Activated CD8-positive, alpha-beta memory T cell treated with anti-CD3 and anti-CD28 coated beads, Interleukin-2, amount 50 U/mL, for 24 hours (primary cell): Measurements from ENCODE around the gene WDR41.
"Not testable (repeated sequence)": the region's sequence is repeated elsewhere in the genome, so short reads cannot be mapped to it uniquely, and the experiment has no call there.

Source experiments
- DNase-seq: peaks from one replicate; pipeline ENCODE4 v3.0.0-alpha.2; 2020; ENCODE audit errors: extremely low read depth

The WDR41 gene, protein sequence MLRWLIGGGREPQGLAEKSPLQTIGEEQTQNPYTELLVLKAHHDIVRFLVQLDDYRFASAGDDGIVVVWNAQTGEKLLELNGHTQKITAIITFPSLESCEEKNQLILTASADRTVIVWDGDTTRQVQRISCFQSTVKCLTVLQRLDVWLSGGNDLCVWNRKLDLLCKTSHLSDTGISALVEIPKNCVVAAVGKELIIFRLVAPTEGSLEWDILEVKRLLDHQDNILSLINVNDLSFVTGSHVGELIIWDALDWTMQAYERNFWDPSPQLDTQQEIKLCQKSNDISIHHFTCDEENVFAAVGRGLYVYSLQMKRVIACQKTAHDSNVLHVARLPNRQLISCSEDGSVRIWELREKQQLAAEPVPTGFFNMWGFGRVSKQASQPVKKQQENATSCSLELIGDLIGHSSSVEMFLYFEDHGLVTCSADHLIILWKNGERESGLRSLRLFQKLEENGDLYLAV

DNA sequence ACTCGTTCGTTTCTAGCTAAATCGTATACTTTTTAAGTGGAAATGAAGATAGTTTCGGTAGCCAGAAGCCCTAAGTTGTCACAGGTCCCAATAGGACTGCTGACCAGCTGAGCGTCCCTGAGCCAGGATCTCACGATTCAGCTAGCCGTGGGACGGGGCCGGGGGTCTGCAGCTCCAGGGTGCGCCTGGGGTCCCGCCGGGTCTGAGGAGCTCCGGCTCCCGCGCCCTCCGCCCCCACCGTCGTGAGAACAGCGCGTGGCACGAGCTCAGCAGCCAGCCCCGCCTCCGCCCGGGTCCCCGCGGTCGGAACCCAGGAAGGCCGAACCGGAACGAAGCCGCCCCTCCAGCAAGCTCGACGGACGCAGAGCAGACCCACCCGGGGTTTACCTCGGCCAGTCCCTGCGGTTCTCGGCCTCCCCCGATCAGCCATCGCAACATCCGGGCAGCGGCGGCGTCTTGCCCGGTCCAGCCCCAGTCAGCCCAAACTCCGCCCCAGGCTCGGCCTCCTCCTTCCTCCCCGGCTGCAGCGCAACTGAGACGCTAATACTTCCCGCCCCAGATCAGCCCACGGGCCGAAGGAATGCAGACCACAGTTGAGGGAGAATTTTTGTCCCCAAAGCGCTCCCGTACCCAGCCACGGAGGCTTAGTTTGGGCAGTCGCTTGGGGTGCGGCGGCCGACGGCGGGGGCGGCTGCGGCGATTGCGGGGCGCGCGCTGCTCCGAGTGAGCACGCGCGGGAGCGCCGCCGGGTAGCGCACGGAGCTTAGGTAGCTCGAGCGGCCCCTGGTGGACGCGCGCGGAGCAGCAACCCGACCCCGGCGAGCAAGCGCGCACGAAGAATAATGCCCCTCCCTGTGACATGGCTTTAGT is at the start of gene WDR41:
WDR41 (minus strand) TSS at position 534 of the 870 bp plus-strand sequence; CDS start at position 438, 96 bp downstream.
- DNase-seq: peak; percentile 62

DNA sequence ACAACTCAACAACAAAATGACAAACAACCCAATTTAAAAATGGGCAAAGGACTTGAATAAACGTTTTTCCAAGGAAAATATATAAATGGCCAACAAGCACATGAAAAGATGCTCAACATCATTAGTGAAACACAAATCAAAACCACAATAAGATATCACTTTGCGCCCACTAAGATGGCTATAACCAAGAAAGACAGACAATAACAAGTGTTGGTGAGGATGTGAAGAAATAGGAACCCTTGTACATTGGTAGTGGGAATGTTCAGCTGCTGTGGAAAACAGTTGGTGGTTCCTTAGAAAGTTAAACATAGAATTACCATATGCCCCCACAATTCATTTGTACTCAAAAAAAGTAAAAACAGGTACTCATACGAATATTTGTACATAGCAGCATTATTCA is 39.2 kb upstream of the WDR41 start:
- DNase-seq: no peak

DNA sequence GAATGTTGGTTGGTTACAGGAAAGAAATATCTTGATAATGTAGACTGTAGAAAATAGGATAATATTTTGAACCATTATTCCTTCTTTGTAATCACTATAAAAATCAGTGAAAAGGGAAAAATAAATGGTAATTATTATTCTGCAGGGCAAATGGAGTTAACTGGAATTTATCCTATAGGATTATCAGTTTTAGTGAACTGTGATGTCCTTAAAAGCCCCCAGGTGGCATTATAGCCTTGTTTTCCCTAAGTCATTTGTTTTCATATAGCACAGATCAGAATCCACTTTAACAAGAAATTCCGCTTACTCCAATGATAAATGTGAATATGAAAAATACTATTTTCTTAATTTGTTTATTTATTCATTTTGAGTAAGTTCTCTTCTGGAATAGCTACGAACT is 26.2 kb upstream of the WDR41 start:
- DNase-seq: no peak

DNA sequence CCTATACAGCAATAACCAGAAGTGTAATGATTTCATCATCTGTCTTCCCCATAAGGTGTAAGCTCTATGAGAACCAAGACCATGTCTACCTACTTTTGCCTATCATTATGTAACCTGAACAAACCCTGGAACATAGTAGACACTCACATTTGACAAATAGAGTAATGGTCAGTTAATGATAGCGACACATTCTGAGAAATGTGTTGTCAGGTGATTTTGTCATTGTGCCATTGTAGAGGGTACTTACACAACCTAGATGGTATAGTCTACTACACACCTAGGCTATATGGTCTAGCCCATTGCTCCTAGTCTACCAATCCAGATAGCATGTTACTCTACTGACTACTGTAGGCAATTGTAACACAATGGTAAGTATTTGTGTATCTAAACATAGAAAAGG is 22.3 kb upstream of the WDR41 start:
- no peak for DNase-seq

DNA sequence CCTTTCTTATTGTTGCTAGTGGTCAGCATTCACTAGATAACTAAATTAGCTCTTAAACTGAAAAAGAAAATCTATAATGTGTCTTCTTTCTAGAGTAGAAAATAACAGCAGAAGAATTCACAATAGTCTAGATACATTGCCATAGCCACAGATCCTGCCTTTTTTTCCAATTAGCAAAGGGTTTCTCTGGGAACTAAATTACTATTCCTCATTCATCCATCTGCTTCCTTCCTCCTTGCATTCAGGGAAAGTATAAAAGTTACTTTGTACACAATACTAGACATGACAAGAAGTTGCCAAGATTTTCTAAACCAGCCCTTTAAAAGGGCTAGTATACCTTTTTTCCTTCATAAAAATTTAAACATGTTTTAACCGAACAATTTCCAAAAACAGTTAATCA is 21.2 kb upstream of the WDR41 start:
- DNase-seq: no peak

DNA sequence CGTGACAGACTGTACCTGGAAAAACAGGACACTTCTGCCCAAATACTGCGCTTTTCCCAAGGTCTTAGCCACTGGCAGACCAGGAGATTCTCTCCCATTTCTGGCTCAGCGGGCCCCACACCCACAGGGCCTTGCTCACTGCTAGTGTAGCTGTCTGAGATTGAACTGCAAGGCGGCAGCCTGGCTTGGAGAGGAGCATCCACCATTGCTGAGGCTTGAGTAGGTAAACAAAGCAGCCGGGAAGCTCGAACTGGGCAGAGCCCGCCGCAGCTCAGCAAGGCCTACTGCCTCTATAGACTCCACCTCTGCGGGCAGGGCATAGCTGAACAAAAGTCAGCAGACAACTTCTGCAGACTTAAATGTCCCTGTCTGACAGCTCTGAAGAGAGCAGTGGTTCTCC is 9.0 kb upstream of the WDR41 start:
- not testable (repeated sequence) for DNase-seq

DNA sequence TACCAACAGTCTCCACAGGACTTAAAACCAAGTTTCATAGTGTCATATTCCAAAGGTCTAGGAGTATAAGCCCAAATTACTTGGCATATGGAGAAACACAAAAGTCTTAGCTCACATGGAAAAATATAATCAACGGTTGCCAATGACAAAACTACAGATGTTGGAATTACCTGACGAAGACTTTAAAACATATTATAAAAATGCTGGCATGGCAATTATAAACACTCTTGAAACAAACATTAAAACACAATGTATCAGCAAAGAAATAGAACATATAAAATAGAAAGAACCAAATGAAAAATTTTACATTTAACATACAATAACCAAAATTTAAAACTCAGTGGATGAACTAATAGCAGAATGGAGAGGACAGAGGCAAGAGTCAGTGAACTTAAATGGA is 7.9 kb upstream of the WDR41 start:
- no peak for DNase-seq

DNA sequence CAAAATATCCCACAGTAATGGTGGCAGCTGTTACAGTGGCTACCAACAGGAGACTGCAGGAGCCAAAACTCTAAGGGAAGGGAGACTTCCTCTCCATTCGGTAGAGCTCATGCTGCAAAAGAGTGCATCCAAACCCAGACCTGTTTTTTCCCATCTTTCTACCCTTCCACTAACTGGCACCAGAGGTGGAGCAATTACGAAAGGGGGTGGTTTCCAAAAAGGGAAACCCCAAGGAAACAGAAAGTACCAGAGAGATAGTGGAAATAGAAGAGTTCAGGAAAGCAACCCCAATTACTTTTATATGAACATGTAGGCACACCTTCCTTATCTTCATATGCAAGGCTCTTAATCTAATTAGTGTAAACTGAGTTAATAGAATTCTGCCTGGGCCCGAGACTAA is 7.3 kb upstream of the WDR41 start:
- no peak for DNase-seq

DNA sequence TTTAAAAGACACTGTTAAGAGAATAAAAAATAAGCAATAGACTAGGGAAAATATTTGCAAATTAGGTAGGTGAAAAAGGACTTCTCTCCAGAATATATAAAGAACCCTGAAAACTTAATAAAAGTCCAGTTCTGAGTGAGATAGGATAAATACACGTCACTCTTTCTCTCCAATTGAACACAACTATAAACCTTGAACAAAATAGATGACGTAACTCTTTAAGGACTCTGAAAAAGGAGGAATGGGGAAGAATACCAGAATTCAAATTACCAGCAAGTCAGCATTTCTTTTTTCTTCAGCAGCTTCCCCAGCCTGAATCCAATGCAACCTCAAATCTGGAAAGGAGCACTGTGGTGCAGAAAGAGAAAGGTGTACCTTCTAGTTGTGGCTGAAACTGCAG is 6.8 kb upstream of the WDR41 start:
- no peak for DNase-seq

DNA sequence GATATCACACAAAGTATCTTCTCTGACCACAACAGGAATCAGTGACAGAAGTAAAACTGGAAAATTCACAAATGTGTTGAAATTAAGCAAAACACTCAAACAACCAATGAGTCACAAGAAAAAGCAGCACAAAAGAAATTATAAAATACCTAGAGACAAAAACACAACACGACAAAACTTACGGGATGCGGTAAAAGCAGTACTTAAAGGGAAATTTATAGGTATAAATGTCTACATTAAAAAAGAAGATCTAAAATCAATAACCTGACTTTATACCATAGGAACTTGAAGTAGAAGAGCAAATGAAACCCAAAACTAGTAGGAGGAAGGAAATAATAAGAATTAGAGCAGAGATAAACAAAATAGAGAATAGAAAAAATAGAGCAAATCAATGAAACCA is 2.8 kb upstream of the WDR41 start:
- DNase-seq: no peak

DNA sequence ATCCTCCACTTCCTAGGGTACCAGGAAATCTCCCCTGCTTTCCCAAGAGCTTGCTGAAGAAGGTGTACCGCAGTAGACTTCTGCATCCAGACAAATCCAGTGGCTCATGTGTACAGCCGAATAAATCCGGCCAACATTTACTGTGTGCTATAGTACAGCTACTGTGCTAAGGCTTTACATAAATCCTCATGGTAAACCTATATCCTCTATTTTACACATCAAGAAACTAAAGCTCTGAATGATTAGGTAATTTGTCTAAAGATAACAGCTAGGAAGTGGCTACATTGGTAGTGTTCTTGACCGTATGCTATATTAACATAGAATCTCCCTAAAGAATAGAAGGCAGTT is 511 bp upstream of the WDR41 start:
- DNase-seq: no peak

DNA sequence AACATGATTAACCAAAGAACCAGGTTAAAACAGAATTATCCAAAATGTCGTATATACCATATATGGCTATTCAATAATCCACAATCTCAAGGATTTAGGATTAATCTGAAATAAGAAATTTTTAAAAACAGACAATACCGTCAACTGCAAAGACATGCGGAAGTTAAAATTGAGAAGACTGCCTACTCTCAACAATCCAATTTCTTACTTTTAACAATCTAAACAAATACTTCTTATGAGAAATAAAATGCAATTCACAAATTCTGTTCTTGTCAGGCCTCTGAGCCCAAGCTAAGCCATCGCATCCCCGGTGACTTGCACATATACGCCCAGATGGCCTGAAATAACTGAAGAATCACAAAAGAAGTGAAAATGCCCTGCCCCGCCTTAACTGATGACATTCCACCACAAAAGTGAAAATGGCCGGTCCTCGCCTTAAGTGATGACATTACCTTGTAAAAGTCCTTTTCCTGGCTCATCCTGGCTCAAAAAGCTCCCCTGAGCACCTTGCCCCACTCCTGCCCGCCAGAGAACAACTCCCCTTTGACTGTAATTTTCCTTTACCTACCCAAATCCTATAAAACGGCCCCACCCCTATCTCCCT is 1.3 kb downstream of the WDR41 start:
- not testable (repeated sequence) for DNase-seq

DNA sequence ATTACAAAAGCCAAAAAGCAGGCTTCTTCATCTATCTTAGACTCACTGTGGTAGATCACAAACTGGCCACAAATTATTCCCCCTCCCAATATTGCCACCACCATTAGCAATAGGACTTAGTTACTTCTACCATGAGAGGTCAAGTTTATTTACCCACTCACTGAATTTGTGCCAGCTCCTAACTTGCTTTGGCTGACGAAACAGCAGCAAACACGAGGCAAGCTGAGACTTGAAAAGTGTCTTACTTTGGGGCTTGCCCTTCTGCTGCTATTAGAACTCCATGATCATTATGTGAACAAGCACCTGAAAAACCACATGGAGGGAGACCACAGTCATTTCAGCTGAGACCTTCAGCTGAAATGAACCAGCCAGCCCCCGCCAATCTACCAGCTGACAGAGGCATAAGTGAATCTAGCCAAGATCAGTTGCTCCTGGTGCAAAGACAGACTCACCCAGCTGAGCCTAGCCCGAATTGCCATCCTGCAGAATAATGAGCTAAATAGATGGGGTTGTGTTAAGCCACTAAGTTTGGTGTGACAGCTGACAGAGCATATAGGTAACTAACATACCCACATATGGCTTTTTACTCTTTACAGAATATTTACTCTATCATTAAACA is 5.7 kb downstream of the WDR41 start:
- no peak for DNase-seq

DNA sequence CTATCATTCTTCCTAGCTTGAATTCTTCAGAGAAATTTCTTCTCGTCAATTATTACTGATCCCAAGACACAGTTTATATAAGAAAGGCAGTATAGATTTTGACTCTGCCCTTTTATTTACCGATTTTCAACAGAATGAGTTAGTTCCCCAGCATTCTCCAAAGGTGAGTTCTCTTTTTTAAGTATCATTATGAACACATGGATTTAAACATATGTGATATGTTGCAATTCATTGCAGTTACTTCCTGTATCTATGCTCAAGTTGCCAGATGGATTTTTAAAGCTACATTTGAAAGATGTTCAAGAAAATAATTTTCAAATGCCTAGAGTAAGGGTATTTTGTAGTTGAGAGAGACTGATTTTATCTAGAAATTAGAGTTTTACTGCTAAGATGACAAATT is 8.4 kb downstream of the WDR41 start:
- DNase-seq: no peak

DNA sequence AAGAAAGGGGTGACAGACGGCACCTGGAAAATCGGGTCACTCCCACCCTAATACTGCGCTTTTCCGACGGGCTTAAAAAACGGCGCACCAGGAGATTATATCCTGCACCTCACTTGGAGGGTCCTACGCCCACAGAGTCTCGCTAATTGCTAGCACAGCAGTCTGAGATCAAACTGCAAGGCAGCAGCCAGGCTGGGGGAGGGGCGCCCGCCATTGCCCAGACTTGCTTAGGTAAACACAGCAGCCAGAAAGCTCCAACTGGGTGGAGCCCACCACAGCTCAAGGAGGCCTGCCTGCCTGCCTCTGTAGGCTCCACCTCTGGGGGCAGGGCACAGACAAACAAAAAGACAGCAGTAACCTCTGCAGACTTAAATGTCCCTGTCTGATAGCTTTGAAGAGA is 17.1 kb downstream of the WDR41 start:
- not testable (repeated sequence) for DNase-seq

DNA sequence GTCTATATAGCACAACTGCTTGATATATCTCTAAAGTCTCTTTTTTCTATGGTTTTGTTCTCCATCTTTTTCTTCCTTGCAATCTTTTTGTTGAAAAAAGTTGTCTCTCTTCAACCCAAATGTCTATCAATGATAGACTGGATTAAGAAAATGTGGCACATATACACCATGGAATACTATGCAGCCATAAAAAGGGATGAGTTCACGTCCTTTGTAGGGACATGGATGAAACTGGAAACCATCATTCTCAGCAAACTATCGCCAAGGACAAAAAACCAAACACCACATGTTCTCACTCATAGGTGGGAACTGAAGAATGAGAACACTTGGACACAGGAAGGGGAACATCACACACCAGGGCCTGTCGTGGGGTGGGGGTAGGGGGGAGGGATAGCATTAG is 23.2 kb downstream of the WDR41 start:
- DNase-seq: not testable (repeated sequence)

DNA sequence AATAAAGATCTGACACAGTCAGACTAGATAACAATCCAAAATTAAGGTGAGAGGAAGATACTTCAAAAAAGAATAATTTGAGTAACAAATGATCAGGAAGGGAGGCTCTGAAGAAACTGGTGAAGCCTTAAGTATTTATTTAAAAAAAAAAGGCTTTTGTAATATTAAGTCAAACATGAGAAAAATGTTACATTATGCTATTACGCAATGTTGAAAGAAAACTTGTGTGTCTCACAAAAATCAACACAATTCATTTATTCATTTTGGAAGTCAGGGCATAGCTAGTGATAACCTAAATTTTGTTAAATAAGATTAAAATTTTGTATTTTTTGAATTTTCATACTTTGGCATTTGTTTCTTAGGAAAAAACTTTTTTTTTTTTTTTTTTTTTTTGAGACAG is 28.2 kb downstream of the WDR41 start:
- DNase-seq: no peak

DNA sequence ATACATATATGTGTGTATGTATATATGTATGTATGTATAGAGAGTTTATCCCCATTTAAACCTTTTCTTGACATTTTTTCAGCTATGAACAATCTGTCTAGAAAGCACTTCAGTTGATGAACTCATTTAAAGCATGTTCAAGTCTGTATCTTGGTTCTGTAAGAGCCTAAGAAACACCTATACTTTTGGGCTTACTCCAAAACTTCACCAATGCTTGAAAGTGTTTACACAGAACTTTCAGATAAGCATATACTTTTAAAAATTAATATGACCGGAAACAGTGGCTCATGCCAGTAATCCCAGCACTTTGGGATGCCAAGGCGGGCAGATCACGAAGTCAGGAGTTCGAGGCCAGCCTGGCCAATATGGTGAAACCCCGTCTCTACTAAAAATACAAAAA is 30.8 kb downstream of the WDR41 start:
- no peak for DNase-seq

DNA sequence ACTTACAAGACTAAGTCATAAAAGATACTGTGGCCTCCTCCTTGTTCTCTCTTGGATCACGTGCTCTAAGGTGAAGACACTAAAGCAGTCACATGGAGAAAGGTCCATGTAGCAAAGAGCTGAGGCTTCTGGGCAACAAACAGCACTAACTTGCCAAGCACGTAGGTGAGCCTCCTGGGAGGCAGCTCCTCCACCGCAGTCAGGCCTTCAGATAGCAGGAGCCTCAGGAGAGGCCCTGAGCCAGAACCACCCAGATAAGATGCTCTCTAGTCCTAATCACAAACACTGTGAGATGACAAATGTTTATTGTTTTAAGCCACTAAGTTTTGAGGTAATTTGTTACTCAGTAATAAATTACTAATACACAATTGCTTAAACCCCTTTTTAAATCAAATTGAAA is 38.0 kb downstream of the WDR41 start:
- no peak for DNase-seq

DNA sequence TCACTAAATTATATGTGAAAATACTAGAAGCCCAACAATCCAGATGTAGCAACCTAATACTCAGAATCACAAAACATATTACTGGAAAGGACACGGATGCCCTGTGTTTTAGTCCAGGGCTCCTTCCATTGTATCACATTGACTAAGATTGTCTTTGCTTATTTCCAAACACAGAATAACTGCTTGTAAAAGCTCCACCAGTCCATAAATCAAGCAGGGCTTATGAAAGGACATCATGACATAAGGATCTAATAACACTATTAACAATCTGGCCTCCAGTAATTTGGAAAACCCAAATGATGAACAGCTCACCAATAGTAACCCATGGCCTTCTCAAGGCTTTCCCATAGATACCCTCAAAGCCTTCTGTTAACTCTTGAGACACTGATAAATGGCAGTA is 39.8 kb downstream of the WDR41 start:
- DNase-seq: no peak

DNA sequence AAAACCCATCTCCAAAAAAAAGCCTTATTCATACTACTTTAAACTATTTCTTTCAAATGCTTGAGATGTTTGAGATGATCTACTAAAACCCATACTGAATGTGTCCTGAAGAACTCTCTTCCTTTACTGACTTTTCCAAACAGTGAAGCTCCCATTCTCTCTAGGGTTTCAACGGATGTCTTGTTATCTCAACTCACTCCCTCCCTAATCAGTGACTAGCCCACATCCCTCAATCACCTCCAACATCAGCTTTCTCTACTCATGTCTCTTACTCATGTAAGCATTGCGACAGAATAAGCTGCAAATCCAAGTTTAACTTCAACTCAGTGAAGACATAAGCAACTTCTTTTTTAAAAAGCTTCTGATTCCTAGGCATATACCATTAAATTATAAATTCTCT is 42.1 kb downstream of the WDR41 start:
- no peak for DNase-seq

DNA sequence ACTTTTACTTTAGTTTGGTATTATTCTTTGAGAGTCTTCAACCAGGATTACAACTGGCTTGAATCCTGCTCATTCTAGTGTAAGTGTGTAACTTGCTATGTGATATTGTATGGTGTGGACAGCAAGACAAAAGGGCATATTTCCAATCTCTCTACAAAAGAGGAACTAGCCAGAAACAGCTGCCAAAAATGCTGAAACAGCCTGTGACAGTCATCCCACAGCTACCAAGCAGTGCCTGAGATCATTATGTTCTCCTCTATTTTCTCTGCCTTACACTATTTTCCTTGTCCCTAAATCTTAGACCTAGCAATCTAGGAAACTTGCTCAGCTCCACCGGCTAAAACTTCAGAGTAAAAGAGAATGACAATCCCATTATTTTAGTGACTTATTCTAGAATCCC is 42.8 kb downstream of the WDR41 start:
- no peak for DNase-seq
